ENCODE data around the gene ABCB11.

DNA sequence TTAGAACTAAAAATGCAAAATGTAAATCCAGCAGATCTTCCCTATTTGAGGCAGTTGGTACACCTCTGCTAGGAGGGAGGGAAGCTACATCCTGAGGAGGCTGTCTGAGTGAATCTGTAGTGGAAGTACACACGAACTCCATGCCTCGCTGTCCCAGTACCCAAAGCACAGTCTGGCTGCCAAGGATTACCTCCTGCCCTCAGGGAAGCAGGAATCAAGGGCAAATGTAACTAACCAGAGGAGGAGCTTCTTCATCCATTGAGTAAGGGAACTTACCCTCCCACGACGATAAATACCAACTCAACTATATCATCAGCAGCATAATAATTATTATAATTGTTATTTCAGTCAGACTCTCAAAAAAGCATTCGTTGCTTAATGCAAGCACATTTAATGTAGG lies 40.3 kb upstream of the ABCB11 start:
- TF ChIP-seq POLR2A (IDR thresholded peaks at IDR 0.05) (no peak), EP300 (IDR thresholded peaks at IDR 0.05) (no peak), POLR2AphosphoS5 (IDR thresholded peaks at IDR 0.05) (no peak)
- TF ChIP-seq, protein P1, sequence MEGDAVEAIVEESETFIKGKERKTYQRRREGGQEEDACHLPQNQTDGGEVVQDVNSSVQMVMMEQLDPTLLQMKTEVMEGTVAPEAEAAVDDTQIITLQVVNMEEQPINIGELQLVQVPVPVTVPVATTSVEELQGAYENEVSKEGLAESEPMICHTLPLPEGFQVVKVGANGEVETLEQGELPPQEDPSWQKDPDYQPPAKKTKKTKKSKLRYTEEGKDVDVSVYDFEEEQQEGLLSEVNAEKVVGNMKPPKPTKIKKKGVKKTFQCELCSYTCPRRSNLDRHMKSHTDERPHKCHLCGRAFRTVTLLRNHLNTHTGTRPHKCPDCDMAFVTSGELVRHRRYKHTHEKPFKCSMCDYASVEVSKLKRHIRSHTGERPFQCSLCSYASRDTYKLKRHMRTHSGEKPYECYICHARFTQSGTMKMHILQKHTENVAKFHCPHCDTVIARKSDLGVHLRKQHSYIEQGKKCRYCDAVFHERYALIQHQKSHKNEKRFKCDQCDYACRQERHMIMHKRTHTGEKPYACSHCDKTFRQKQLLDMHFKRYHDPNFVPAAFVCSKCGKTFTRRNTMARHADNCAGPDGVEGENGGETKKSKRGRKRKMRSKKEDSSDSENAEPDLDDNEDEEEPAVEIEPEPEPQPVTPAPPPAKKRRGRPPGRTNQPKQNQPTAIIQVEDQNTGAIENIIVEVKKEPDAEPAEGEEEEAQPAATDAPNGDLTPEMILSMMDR (IDR thresholded peaks at IDR 0.05): no peak

All from sigmoid colon (tissue), 4 donors.